ENCODE results near the gene OR5L2.

Gene OR5L2

DNA sequence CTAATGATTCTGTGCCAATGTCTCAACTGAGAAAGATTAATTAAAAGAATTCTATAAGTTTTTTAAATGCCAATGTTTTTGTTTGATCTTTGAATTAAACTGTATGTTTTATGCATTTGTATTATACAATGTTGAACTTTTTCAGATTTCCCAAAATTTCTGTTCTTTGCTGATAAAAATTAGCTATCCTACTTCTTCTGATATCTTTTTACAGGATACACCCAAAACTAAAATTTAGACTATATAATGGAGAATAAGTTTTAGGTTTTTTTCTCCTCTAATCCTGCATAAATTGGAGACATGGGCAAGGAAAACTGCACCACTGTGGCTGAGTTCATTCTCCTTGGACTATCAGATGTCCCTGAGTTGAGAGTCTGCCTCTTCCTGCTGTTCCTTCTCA is at the start of gene OR5L2:
OR5L2 (plus strand) TSS at position 301 of the 400 bp plus-strand sequence; CDS start at position 301, 0 bp downstream.
- DNase-seq (ENCODE audit: low read depth), result no peak
- H3K4me3 ChIP-seq (ENCODE audit: low read length), result no peak within 1 kb of the TSS
- TF ChIP-seq, protein P1, sequence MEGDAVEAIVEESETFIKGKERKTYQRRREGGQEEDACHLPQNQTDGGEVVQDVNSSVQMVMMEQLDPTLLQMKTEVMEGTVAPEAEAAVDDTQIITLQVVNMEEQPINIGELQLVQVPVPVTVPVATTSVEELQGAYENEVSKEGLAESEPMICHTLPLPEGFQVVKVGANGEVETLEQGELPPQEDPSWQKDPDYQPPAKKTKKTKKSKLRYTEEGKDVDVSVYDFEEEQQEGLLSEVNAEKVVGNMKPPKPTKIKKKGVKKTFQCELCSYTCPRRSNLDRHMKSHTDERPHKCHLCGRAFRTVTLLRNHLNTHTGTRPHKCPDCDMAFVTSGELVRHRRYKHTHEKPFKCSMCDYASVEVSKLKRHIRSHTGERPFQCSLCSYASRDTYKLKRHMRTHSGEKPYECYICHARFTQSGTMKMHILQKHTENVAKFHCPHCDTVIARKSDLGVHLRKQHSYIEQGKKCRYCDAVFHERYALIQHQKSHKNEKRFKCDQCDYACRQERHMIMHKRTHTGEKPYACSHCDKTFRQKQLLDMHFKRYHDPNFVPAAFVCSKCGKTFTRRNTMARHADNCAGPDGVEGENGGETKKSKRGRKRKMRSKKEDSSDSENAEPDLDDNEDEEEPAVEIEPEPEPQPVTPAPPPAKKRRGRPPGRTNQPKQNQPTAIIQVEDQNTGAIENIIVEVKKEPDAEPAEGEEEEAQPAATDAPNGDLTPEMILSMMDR (IDR thresholded peaks at IDR 0.05; ENCODE audit: insufficient read depth, low read depth, low read length, missing control alignments), result no peak

DNA sequence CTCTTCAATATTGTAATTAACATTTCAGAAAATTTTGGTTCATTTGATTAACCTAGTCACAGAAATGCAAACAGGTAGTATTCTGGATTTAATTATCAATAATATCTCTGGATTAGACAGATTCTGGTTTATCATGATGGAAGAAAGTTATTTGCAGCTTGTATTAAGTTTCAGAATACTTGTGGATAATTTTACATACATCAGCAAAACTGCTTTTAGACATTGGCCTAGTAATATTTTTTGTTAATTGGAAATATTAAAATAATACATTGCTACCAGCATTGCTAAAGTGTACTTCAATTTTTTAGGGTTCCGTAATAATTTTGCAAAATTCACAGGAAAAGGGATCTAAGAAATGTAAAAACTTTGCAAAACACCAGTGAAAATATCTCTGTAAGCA is 35.4 kb upstream of the OR5L2 start:
- TF ChIP-seq, protein P1 (IDR thresholded peaks at IDR 0.05; ENCODE audit: insufficient read depth, low read depth, low read length, missing control alignments), result no peak
- no peak for DNase-seq (ENCODE audit: low read depth)
- H3K4me3 ChIP-seq (ENCODE audit: low read length), result no peak overlapping the region

DNA sequence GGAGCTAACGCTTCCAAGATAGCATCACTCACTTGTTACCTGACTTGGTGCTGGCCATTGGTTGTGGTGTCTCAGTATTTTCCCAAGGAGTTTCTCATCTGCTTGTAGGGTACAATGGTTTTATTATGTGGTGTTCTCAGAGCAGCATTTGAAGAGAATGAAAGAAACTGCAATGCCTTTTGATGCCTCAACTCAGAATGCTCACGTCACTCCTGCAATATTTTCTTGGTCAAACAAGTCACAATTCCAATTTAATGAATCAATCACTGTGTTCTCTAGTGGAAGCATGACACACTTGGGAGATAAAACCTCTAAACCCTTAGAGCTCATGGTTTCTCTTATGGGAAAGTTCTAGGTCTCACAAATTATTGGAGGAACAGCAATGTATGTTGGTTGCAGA is 33.7 kb upstream of the OR5L2 start:
- no peak for DNase-seq (ENCODE audit: low read depth)
- no peak overlapping the region for H3K4me3 ChIP-seq (ENCODE audit: low read length)
- TF ChIP-seq, protein P1 (IDR thresholded peaks at IDR 0.05; ENCODE audit: insufficient read depth, low read depth, low read length, missing control alignments), result no peak

DNA sequence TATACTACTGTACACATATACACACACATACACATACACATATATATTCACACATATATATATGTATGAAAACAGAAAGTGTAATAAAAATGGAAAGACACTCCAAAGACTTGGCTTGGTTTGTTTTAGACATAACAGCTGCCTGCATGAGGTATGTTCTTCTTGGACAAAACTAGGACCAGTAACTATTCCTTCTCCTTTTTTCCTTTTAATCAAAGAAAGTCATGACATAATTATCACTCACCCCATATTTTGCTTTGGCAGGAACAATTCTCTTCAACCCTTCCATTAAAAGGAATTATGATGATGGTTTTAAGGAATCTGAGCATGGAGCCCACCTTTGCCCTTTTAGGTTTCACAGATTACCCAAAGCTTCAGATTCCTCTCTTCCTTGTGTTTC is 31.8 kb upstream of the OR5L2 start, which contains the start of gene OR5D14:
OR5D14 (plus strand) TSS at position 301 of the 400 bp plus-strand sequence; CDS start at position 301, 0 bp downstream.
- no peak for DNase-seq (ENCODE audit: low read depth)
- TF ChIP-seq, protein P1 (IDR thresholded peaks at IDR 0.05; ENCODE audit: insufficient read depth, low read depth, low read length, missing control alignments), result no peak
- H3K4me3 ChIP-seq (ENCODE audit: low read length), result no peak within 1 kb of the TSS

DNA sequence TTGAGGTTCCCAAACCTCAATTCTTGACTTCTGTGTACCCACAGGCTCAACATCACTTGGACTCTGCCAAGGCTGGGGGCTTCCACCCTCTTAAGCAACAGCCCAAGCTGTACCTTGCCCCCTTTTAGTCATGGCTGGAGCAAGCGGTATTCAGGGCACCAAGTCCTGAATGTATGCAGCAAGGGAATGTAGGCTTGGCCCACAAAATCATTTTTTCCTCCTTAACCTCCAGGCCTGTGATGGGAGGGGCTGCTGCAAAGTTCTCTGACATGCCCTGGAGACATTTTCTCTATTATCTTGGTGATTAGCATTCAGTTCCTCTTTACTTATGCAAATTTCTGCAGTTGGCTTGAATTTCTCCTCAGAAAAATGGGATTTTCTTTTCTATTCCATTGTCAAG is 20.8 kb upstream of the OR5L2 start:
- TF ChIP-seq, protein P1 (IDR thresholded peaks at IDR 0.05; ENCODE audit: insufficient read depth, low read depth, low read length, missing control alignments), result no peak
- H3K4me3 ChIP-seq (ENCODE audit: low read length), result no peak overlapping the region
- no peak for DNase-seq (ENCODE audit: low read depth)

DNA sequence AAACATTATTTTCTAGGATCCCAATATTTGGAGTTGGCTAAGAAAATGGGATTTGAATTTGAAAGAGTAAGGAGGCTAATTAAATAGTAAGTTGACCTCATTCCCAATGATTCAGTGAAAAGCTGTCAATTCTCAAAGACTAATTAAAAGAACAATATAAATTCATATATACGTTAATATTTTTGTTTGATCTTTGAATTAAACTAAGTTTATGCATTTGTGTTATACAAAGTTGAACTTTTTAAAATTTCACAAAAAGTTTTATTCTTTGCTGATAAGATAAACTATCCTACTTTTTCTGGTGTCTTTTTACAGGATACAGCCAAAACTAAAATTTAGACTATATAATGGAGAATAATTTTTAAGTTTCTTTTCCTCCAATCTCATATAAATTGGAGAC is 16.0 kb upstream of the OR5L2 start, which contains the start of gene OR5L1:
OR5L1 (plus strand) TSS at position 301 of the 400 bp plus-strand sequence. CDS start 100 bp downstream, outside the sequence.
- TF ChIP-seq, protein P1 (IDR thresholded peaks at IDR 0.05; ENCODE audit: insufficient read depth, low read depth, low read length, missing control alignments), result no peak
- DNase-seq (ENCODE audit: low read depth), result no peak
- H3K4me3 ChIP-seq (ENCODE audit: low read length), result no peak within 1 kb of the TSS

DNA sequence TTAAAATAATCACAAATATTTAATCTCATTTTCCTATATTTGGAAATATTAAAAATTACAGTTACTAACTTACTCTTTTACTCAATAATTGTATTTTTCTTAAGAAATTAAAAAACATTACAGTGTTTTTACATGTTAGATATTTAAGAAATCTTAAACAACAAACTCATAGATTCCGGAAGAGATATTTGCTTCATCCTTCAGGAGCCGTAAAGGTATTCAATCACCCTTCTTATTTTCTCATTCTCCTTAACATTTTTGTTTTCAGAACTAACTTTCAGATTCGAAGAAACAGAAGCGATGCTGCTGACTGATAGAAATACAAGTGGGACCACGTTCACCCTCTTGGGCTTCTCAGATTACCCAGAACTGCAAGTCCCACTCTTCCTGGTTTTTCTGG is 7.7 kb upstream of the OR5L2 start, which contains the start of gene OR5D18:
OR5D18 (plus strand) TSS at position 301 of the 400 bp plus-strand sequence; CDS start at position 301, 0 bp downstream.
- TF ChIP-seq, protein P1 (IDR thresholded peaks at IDR 0.05; ENCODE audit: insufficient read depth, low read depth, low read length, missing control alignments), result no peak
- H3K4me3 ChIP-seq (ENCODE audit: low read length), result no peak within 1 kb of the TSS
- DNase-seq (ENCODE audit: low read depth), result no peak
